Activated T-cell treated with anti-CD3 and anti-CD28 coated beads, Interleukin-2, amount 50 U/mL, for 4 hours (primary cell): ENCODE results near the gene MLKL. TPM values are rescaled to one million over a fixed set of nuclear protein-coding genes. Genes with fewer than 3 reads are reported as not detected.
"Not testable (repeated sequence)": the region's sequence is repeated elsewhere in the genome, so short reads cannot be mapped to it uniquely, and the experiment has no call there.

Experiments used
- ATAC-seq, 2 donors: fragments of 200-7000 bp; cut with Tn5 transposase; one replicate each; pipeline ENCODE4 v1.10.0; 2021
- DNase-seq: peaks from one replicate; pipeline ENCODE4 v3.0.0-alpha.2; 2020
- H3K27me3 Mint-ChIP-seq: one replicate; pipeline ENCODE4 v1.8.0; 2021; ENCODE audit warnings: low read depth, mixed read lengths
- H3K36me3 Mint-ChIP-seq: one replicate; pipeline ENCODE4 v1.8.0; 2022; ENCODE audit warnings: mixed read lengths; ENCODE audit not compliant: insufficient read depth
- H3K4me1 Mint-ChIP-seq: one replicate; pipeline ENCODE4 v1.8.0; 2021; ENCODE audit warnings: low read depth, mixed read lengths
- H3K4me3 Mint-ChIP-seq: one replicate; pipeline ENCODE4 v1.8.0; 2021; ENCODE audit warnings: mild to moderate bottlenecking, moderate library complexity, mixed read lengths
- H3K9me3 Mint-ChIP-seq: one replicate; pipeline ENCODE4 v1.8.0; 2021; ENCODE audit warnings: mixed read lengths
- total RNA-seq, 3 donors: library from RNA; stranded (reverse); gene quantifications; one replicate each; pipeline ENCODE4 v1.2.1, GENCODE V29; 2021

The MLKL gene
- total RNA-seq, 3 donors from 2014 or later = 27.5 to 36.6 (median 30.9) TPM

DNA sequence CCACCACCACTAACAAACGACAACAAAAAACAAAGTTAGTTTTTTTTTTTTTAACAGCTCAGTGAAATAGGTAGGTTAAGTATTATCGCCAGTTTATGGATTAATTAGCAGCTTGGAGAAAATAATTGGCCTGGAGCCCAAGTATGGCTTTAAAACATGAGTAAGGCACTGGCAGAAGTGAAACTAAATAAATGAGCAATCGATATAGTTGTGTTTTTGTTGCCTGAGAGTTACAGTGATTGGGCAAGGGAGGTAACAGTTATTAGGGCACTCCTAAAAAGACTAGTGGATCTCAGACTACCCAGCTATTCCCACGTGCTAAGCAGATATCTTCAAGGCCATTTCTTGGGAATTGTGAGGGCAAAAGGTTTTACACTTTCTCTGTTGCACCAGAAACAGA, 2.4 kb downstream of the MLKL start:
- no peak for DNase-seq
- Mint-ChIP-seq H3K4me1 (peaks cover 53% of the 10 kb centered on the region), H3K4me3 (peak overlapping the region; percentile 98), H3K36me3 (peaks cover 14% of the 10 kb centered on the region), H3K27me3 (no peaks in the 10 kb centered on the region), H3K9me3 (no peaks in the 10 kb centered on the region)
- ATAC-seq = no peak

DNA sequence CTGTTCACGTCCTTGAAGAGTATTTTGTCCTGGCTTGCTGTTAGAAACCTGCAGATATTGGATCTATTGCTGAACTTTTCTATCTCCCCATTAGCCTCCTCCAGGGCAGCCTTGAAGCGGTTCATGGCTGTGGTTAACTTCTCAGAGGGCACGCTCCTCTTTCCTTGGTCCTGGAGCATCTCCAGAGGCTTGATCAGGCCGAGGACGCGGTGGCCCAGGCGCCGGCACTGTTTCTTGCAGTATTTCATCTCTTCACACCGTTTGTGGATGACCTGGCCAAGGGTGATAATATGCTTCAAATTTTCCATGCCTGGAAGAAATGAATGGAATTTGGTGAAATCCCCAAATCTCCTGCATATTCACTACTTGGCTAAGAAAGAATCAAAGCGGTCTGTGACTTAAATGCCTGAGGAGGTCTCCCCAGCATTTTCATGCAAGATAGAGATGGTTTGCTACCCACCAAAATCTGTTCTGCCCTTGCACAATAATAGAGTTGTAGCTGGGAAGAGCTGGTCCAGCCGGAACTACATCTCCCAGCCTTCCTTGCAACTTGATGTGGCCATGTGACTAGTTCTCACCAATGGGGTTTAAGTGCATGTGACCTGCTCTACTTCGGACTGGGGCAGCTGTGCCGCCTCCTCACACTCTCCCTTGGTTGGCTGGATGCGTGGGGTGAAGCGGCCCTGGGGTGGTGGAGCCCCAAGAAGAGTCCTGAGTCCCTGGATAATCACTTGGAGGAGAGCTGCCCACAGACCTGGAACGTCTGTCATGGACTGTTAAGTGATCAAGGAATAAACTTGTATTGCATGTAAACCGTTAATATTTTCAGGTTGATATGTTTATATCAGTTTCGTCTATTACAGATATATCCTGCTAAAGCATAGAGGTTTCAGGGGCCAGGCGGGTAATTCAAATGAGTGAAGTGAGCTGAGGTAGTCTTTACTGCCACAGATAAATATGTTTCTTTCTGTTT, 4.9 kb downstream of the MLKL start:
- DNase-seq (peak; percentile 26), ATAC-seq (peak; percentile 56 to 57)
- peaks cover 32% of the 10 kb centered on the region for H3K36me3 Mint-ChIP-seq
- peaks cover 43% of the 10 kb centered on the region for H3K4me1 Mint-ChIP-seq
- H3K9me3 Mint-ChIP-seq = no peaks in the 10 kb centered on the region
- no peaks in the 10 kb centered on the region for H3K27me3 Mint-ChIP-seq
- H3K4me3 Mint-ChIP-seq = peak overlapping the region; percentile 71

DNA sequence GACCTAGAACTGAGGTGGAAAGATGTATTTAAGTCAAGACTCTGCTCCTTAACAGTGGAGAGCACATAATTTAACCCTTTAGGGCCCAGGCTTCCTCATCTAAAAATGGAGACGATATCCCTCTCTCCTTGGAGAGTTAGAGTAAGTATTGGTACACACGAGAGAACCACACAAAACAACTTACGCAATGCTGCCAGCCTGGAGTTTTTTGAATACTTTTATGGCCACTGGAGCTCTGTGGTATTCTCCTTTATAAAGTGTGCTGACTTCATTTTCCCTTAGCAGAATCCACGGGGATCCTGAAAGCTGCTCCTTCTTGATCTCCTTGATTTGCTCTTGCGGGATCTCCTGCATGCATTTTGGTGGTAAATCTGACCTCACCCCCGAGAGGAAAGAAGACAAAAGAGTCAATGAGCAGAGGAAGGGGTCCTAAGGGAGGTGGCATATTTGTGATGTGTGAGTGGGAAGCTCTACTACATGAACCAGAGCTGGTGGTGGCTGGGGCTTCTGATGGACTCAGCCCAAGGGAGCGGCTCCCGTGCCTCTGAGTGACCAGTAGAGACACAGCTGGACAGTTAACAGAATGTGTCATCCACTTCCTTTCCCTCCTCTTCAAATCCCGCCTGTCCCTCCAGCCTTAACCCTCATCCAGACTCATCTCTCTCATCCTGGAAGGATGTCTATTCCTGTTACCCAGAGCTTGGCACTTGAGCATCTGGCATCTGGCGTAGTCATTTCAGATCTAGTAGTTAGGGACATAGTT, 9.4 kb downstream of the MLKL start:
- DNase-seq = no peak
- Mint-ChIP-seq H3K4me1 (peaks cover 10% of the 10 kb centered on the region), H3K27me3 (no peaks in the 10 kb centered on the region), H3K4me3 (no peak overlapping the region), H3K9me3 (no peaks in the 10 kb centered on the region), H3K36me3 (peaks cover 51% of the 10 kb centered on the region)
- no peak for ATAC-seq

DNA sequence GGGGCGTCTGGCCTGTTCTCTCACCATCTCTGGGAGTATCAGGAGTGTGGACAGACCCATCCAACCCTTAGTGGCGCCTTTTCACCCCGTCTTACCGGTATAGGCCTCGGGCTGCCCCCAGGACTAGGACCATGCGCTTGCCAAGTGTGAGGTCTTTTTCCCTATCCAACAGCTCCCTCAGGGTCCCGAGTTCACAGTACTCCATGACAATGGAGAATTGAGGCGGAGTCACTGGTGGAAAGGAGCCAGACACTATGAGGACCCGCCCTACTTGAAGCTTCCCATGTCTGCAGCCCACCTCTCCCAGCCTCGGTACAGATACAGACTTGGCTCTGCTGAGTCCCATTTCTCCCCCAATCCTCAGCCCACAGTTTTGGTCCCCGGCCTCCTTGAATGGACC, 18.1 kb downstream of the MLKL start:
- H3K36me3 Mint-ChIP-seq = peaks cover 30% of the 10 kb centered on the region
- peaks cover 3% of the 10 kb centered on the region for H3K4me1 Mint-ChIP-seq
- no peak for DNase-seq
- H3K9me3 Mint-ChIP-seq = no peaks in the 10 kb centered on the region
- ATAC-seq = no peak
- H3K27me3 Mint-ChIP-seq = no peaks in the 10 kb centered on the region
- H3K4me3 Mint-ChIP-seq = no peak overlapping the region

DNA sequence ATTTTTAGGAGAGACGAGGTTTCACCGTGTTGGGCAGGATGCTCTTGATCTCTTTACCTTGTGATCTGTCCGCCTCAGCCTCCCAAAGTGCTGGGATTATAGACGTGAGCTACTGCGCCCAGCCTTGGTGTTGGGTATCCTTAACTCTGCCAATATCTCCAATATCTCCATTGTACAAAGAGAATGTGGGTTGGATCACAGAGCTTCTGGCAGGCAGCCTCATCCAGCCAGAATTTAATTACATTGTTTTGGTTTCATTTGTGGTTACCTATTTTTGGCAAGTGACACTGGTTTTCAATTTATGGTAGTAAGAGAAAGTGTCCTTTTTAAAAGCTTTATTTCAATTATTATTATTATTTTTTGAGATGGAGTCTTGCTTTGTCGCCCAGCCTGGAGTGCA, 20.0 kb downstream of the MLKL start:
- ATAC-seq (no peak), DNase-seq (no peak)
- Mint-ChIP-seq H3K9me3 (no peaks in the 10 kb centered on the region), H3K27me3 (no peaks in the 10 kb centered on the region), H3K4me3 (no peak overlapping the region), H3K36me3 (peaks cover 28% of the 10 kb centered on the region), H3K4me1 (peaks cover 3% of the 10 kb centered on the region)

DNA sequence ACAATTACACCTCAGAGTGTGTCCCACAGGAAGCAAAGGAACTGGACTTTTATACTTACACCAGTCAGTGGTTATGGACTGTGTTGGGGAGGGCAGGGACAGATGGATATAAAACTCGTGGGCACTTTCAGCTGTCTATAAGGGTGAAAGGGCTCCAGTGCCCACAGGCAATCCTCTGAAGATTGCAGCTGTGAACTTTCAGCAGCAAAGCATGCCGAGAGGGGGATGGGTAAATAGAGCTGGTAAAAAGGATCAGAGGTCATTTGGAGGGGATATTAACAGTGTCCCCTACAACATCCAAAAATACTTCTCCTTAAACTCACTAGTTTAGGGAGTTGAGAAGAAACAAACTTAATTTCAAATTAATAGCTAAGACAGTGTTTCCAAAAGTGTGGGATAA, 20.7 kb downstream of the MLKL start:
- DNase-seq = no peak
- Mint-ChIP-seq H3K9me3 (no peaks in the 10 kb centered on the region), H3K4me3 (no peak overlapping the region), H3K4me1 (peaks cover 3% of the 10 kb centered on the region), H3K27me3 (no peaks in the 10 kb centered on the region), H3K36me3 (peaks cover 28% of the 10 kb centered on the region)
- ATAC-seq = no peak

DNA sequence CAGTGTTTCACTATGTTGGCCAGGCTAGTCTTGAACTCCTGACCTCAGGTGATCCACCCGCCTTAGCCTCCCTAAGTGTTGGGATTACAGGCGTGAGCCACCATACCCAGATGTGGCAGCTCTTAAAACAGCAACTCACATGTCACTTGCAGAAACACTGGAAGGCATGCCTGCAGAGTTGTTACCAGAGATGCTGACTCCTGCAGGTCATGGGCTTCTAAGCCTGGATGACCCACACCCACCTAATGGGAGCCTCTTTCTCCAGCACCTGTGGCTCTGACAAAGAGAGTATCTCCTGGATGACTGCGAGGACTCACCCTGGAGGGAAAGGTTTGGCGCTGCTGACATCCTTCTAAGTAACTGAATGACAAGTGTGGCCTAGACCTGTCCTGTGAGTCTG, 22.8 kb downstream of the MLKL start:
- no peak for DNase-seq
- ATAC-seq = no peak
- Mint-ChIP-seq H3K9me3 (no peaks in the 10 kb centered on the region), H3K4me3 (no peak overlapping the region), H3K27me3 (no peaks in the 10 kb centered on the region), H3K4me1 (no peaks in the 10 kb centered on the region), H3K36me3 (peaks cover 33% of the 10 kb centered on the region)

DNA sequence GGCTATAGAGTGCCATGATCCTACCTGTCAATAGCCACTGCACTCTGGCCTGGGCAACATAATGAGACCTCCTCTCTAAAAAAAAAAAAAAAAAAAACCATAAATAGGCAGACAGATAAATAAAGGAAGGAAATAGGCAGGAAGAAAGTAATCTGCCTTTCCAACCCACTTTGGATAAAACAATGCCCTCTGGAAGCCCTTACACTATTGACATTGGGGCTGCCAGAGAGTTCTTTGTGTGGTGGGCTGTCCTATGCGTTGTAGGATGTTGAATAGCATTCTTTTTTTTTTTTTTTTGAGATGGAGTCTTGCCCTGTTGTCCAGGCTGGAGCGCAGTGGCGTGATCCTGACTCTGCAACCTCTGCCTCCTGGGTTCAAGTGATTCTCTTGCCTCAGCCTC, 26.8 kb downstream of the MLKL start:
- H3K36me3 Mint-ChIP-seq = peaks cover 35% of the 10 kb centered on the region
- no peaks in the 10 kb centered on the region for H3K9me3 Mint-ChIP-seq

DNA sequence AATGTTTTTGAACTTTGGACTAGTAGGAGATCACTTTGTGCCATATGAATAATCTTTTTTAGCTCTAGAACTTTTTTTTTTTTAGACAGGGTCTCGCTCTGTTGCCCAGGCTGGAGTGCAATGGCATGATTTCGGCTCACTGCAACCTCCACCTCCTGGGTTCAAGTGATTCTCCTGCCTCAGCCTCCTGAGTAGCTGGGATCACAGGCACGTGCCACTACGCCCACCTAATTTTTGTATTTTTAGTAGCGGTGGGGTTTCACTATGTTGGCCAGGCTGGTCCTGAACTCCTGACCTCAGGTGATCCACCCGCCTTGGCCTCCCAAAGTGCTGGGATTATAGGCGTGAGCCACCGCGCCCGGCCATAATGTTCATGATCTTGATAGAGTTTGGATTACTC, 31.8 kb downstream of the MLKL start:
- H3K4me1 Mint-ChIP-seq = peaks cover 17% of the 10 kb centered on the region
- H3K4me3 Mint-ChIP-seq, DNase-seq, ATAC-seq, H3K9me3 Mint-ChIP-seq, H3K27me3 Mint-ChIP-seq: not testable (repeated sequence)
- peaks cover 23% of the 10 kb centered on the region for H3K36me3 Mint-ChIP-seq

More for the DNA sequence above, 26.8 kb downstream of the MLKL start:
- no peaks in the 10 kb centered on the region for H3K27me3 Mint-ChIP-seq
- no peaks in the 10 kb centered on the region for H3K4me1 Mint-ChIP-seq
- ATAC-seq = no peak
- no peak for DNase-seq
- H3K4me3 Mint-ChIP-seq = no peak overlapping the region

DNA sequence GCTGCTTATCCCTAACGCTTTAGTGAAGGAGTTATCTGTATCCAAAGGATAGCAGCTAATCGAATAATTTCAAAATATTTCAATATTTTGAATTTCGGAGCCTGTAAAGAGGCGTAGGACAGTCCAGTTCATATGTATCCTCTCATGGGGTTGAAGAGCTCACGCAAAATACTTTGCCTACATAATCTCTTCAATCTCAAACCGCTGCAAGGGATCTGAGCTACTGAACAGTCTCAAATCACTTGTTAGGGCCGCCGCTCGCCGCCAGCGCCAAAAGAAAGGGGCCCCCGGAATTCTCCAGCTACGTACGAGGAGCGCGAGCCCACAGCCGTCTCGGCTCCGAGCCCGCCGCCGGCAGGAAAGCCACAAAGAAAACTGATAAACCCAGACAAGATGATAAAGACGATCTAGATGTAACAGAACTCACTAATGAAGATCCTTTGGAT, 33.4 kb downstream of the MLKL start:
- Mint-ChIP-seq H3K4me3 (peak overlapping the region; percentile 94), H3K36me3 (peaks cover 28% of the 10 kb centered on the region), H3K4me1 (peaks cover 30% of the 10 kb centered on the region), H3K9me3 (no peaks in the 10 kb centered on the region), H3K27me3 (no peaks in the 10 kb centered on the region)
- DNase-seq (no peak), ATAC-seq (no peak)

DNA sequence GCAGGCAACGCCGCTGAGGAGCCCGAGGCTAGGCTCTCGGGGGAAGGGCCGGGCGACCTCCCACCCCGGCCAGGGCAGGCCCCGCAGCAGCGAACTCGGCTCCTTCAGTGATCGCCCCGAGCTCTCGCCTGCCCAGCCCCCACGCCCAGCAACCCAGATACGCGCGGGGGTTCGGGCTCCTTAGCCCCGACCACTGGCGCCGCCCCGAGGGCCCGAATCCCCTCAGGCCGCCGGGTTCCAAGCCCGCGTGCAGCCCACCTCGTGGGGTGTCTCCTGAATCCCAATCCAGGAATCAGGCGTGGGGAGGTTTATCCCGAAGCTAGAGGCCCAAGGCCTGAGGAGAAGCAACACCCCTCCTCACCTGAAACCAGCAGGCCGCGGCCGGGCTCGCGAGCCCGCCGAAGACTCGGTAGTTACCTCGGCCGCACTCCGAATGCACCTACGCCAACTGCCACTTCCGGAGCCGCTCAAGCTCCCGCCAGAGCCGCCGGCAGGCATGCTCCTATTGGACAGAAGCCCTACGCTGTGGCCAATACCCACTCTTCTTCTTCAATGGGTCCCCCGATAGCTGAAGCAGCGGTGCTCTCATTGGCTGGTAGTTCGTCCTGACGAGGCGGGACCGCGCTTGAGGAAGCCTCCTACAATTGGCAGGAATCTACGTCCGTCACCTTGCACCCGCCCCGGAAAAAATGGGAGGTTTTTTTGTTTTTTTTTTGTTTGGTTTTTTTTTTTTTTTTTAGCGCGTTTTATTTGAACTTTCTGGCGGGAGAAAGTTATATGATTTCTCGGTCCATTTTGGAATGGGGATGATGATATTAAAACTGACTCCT, 34.0 kb downstream of the MLKL start, which contains the start of gene RFWD3:
TSS of gene RFWD3 (minus strand) at position 453 of the 830 bp plus-strand sequence. CDS start 5,428 bp downstream, outside the sequence.
- peak within 1 kb of the TSS; percentile 94 for H3K4me3 Mint-ChIP-seq
- H3K4me1 Mint-ChIP-seq = peaks cover 32% of the 10 kb centered on the region
- H3K9me3 Mint-ChIP-seq = no peaks in the 10 kb centered on the region
- H3K27me3 Mint-ChIP-seq = no peaks in the 10 kb centered on the region
- peaks cover 24% of the 10 kb centered on the region for H3K36me3 Mint-ChIP-seq
- DNase-seq = peak; percentile 94
- peak; percentile 99 to 100 for ATAC-seq

DNA sequence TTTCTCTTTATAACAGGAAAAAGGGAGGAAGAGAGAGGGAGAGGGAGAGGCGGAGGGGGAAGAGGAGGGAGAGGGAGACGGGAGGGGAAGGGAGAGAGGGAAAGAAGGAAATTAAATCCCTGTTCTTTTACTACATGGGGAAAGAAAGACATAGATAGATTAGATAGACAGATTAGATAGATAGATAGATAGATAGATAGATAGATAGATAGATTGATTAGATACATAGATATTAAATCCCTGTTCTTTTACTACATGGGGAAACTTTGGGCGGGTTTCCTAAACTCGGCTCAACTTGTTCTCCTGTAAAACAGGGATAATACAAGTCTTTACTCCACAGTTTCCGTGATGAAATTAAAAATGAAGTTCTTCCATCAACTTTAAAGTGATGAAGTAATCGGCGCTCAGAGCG, 34.6 kb downstream of the MLKL start:
- peaks cover 35% of the 10 kb centered on the region for H3K4me1 Mint-ChIP-seq

DNA sequence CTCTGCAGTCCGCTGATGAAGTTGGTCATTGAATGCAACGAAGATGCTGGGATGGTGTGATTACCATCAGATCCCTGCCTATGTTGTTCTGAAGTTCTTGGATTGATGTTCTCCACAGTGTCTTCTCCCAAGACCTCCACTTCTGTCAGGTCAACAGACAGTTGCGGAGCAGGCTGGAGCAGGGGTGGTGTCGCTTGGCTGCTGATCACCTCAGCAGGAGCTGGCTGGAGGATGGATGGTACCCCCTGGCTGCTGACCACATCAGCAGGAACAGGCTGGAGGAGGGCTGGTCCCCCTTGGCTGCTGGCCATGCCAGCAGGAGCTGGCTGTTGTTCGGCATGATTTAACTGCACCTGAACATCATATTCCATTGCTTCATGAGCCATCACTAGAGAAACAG, 39.6 kb downstream of the MLKL start:
- no peak for ATAC-seq
- Mint-ChIP-seq H3K9me3 (no peaks in the 10 kb centered on the region), H3K4me1 (peaks cover 66% of the 10 kb centered on the region), H3K27me3 (no peaks in the 10 kb centered on the region), H3K4me3 (no peak overlapping the region), H3K36me3 (peaks cover 57% of the 10 kb centered on the region)
- DNase-seq = no peak

More for the DNA sequence above, 34.6 kb downstream of the MLKL start:
- Mint-ChIP-seq H3K9me3 (no peaks in the 10 kb centered on the region), H3K4me3 (peak overlapping the region; percentile 94), H3K27me3 (no peaks in the 10 kb centered on the region), H3K36me3 (peaks cover 23% of the 10 kb centered on the region)
- ATAC-seq = no peak
- no peak for DNase-seq

DNA sequence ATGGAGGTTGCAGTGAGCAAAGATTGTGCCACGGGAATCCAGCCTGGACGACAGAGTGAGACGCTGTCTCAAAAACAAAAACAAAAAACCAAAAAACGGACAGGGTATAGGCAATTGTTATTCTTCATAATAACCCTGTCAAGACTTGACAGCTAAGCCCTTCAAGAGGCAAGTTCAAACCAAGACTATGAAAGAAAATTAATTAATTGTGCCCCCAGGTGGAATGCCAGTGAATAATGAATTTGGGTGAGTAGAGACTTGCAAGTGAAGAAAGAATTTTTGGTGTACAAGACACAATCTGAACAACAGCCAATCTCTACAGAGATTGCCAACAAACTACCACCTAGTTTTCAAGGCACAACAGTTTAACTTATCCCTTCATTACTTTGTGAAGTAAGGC, 40.3 kb downstream of the MLKL start:
- no peaks in the 10 kb centered on the region for H3K9me3 Mint-ChIP-seq
- DNase-seq (no peak), ATAC-seq (no peak)
- no peaks in the 10 kb centered on the region for H3K27me3 Mint-ChIP-seq
- no peak overlapping the region for H3K4me3 Mint-ChIP-seq
- H3K36me3 Mint-ChIP-seq = peaks cover 60% of the 10 kb centered on the region
- H3K4me1 Mint-ChIP-seq = peaks cover 72% of the 10 kb centered on the region
